H1 (cell line): ENCODE measurements around the gene CBX2. TPM values are rescaled to one million over a fixed set of nuclear protein-coding genes. Genes with fewer than 3 reads are reported as not detected.
A peak's percentile ranks its signal among the peaks of the same experiment; 100 is the strongest.

Experiments used
- CTCF ChIA-PET: fragments of 300-600 bp; sonication (Branson Sonifier 250); formaldehyde crosslinking; loops from one replicate; lab custom pipeline; 2021; ENCODE audit not compliant: partially characterized antibody; lab: Charles Lee
- POLR2A ChIA-PET: fragments of 300-600 bp; sonication (Branson Sonifier 250); formaldehyde crosslinking; loops from one replicate; lab custom pipeline; 2021; ENCODE audit warnings: inconsistent platforms; ENCODE audit not compliant: partially characterized antibody; lab: Charles Lee
- DNase-seq, 2 experiments: peaks; one replicate each; pipeline versions ENCODE4 v3.0.0 to v3.0.0-alpha.2; 2010 to 2022; ENCODE audit warnings: low spot score in 2 of 2, low read depth in 1 of 2, mixed read lengths in 1 of 2
- FAIRE-seq: peaks from 2 replicates; lab custom pipeline; 2011; peaks lifted over from hg19 to GRCh38; lab: Jason Lieb, UNC
- H2AFZ ChIP-seq: 2 replicates; pipeline ENCODE4 v1.8.1; 2012; ENCODE audit warnings: low read length, inconsistent platforms
- H2AK5ac ChIP-seq: 2 replicates; pipeline ENCODE4 v1.6.1; 2013; ENCODE audit warnings: low read depth, low read length
- H2BK120ac ChIP-seq: replicated peaks from 2 replicates; pipeline ENCODE3; 2013; ENCODE audit warnings: low read depth, low read length, inconsistent platforms
- H2BK12ac ChIP-seq: 2 replicates; pipeline ENCODE4 v1.6.1; 2013; ENCODE audit warnings: low read depth, low read length
- H2BK15ac ChIP-seq: 2 replicates; pipeline ENCODE4 v1.6.1; 2013; ENCODE audit warnings: low read length
- H2BK20ac ChIP-seq: 2 replicates; pipeline ENCODE4 v1.6.1; 2013; ENCODE audit warnings: low read length
- H2BK5ac ChIP-seq: 2 replicates; pipeline ENCODE4 v1.6.1; 2013; ENCODE audit warnings: low read depth, low read length
- H3K14ac ChIP-seq: 2 replicates; pipeline ENCODE4 v1.6.1; 2013; ENCODE audit warnings: inconsistent platforms; ENCODE audit not compliant: insufficient read length
- H3K18ac ChIP-seq: 2 replicates; pipeline ENCODE4 v1.6.1; 2013; ENCODE audit warnings: low read length; ENCODE audit errors: extremely low read depth
- H3K23ac ChIP-seq: 2 replicates; pipeline ENCODE4 v1.6.1; 2013; ENCODE audit warnings: inconsistent platforms; ENCODE audit not compliant: insufficient read length
- H3K23me2 ChIP-seq: 2 replicates; pipeline ENCODE4 v1.6.1; 2013; ENCODE audit warnings: low read depth, low read length
- H3K27ac ChIP-seq: 2 replicates; pipeline ENCODE4 v1.6.1; 2011; ENCODE audit warnings: low read depth, low read length, inconsistent platforms
- H3K27me3 ChIP-seq, 4 experiments: replicated peaks in 1 of 4; 1 replicate in 1 of 4; 2 replicates in 3 of 4; pipeline versions ENCODE4 v1.6.1 to v1.8.1; 2011 to 2013; ENCODE audit warnings: low read length in 3 of 4, mild to moderate bottlenecking in 3 of 4, inconsistent platforms in 2 of 4, mixed read lengths in 2 of 4, moderate library complexity in 1 of 4; ENCODE audit not compliant: control insufficient read depth in 3 of 4, insufficient read depth in 3 of 4; ENCODE audit errors: extremely low read depth in 1 of 4
- H3K36me3 ChIP-seq, 4 experiments: 2 replicates each; pipeline versions ENCODE4 v1.6.1 to v1.8.1; 2011 to 2013; ENCODE audit warnings: mild to moderate bottlenecking in 4 of 4, low read length in 3 of 4, moderate library complexity in 2 of 4, control low read depth in 1 of 4, inconsistent platforms in 1 of 4; ENCODE audit not compliant: insufficient read depth in 4 of 4, control insufficient read depth in 2 of 4
- H3K4ac ChIP-seq: replicated peaks from 2 replicates; pipeline ENCODE3; 2013; ENCODE audit warnings: low read length, low read depth, mixed read lengths, inconsistent platforms; ENCODE audit not compliant: insufficient read length
- H3K4me1 ChIP-seq, 4 experiments: replicated peaks in 1 of 4; 1 replicate in 1 of 4; 2 replicates in 3 of 4; pipeline versions ENCODE4 v1.6.1 to v1.8.1; 2011 to 2013; ENCODE audit warnings: low read length in 3 of 4, inconsistent platforms in 2 of 4, mixed read lengths in 1 of 4; ENCODE audit not compliant: insufficient read depth in 4 of 4, control insufficient read depth in 3 of 4
- H3K4me2 ChIP-seq, 2 experiments: 2 replicates each; pipeline versions ENCODE4 v1.6.1 to v1.8.1; 2011 to 2013; ENCODE audit warnings: low read depth in 2 of 2, low read length in 2 of 2, control low read depth in 1 of 2, inconsistent platforms in 1 of 2, mild to moderate bottlenecking in 1 of 2; ENCODE audit not compliant: insufficient read depth in 1 of 2
- H3K4me3 ChIP-seq, 4 experiments: fragments of 200-600, 300-600 bp in 1 of 4; sonication (generic), shearing (Covaris generic), sonication (Bioruptor Twin) in 1 of 4; 2 replicates each; pipeline versions ENCODE4 v1.5.1 to v1.8.1; 2011 to 2016; ENCODE audit warnings: low read length in 4 of 4, low read depth in 3 of 4, control low read depth in 2 of 4, inconsistent platforms in 2 of 4, mild to moderate bottlenecking in 2 of 4, mixed read lengths in 1 of 4, moderate library complexity in 1 of 4; ENCODE audit not compliant: insufficient read depth in 2 of 4; ENCODE audit errors: extremely low read depth in 1 of 4
- H3K56ac ChIP-seq: replicated peaks from 2 replicates; pipeline ENCODE3; 2013; ENCODE audit warnings: low read depth, mild to moderate bottlenecking, mixed read lengths, low read length, inconsistent platforms; ENCODE audit not compliant: insufficient read length
- H3K79me1 ChIP-seq: 2 replicates; pipeline ENCODE4 v1.6.1; 2013; ENCODE audit warnings: low read depth, low read length, control low read depth
- H3K79me2 ChIP-seq, 2 experiments: 2 replicates each; pipeline versions ENCODE4 v1.6.1 to v1.8.1; 2012 to 2013; ENCODE audit warnings: low read length in 2 of 2, mild to moderate bottlenecking in 2 of 2, inconsistent platforms in 1 of 2; ENCODE audit not compliant: insufficient read depth in 2 of 2, control insufficient read depth in 1 of 2
- H3K9ac ChIP-seq, 4 experiments: replicated peaks in 1 of 4; 1 replicate in 1 of 4; 2 replicates in 3 of 4; pipeline versions ENCODE4 v1.6.1 to v1.8.1; 2011 to 2013; ENCODE audit warnings: low read depth in 3 of 4, low read length in 3 of 4, control low read depth in 2 of 4, mild to moderate bottlenecking in 2 of 4, moderate library complexity in 2 of 4, inconsistent platforms in 1 of 4; ENCODE audit errors: extremely low read depth in 1 of 4
- H3K9me3 ChIP-seq, 2 experiments: 2 replicates each; pipeline versions ENCODE4 v1.6.1 to v1.8.1; 2012 to 2013; ENCODE audit warnings: mild to moderate bottlenecking in 2 of 2, moderate library complexity in 2 of 2, control low read depth in 1 of 2, inconsistent platforms in 1 of 2, low read depth in 1 of 2, low read length in 1 of 2, mixed read lengths in 1 of 2; ENCODE audit not compliant: insufficient read depth in 2 of 2
- H4K20me1 ChIP-seq, 2 experiments: replicated peaks in 1 of 2; 2 replicates each; pipeline versions ENCODE3 to v1.8.1; 2011 to 2013; ENCODE audit warnings: inconsistent platforms in 2 of 2, low read length in 2 of 2, mild to moderate bottlenecking in 1 of 2; ENCODE audit not compliant: insufficient read depth in 2 of 2, control insufficient read depth in 1 of 2
- H4K5ac ChIP-seq: 2 replicates; pipeline ENCODE4 v1.6.1; 2013; ENCODE audit warnings: low read length, low read depth, mixed read lengths, inconsistent platforms; ENCODE audit not compliant: insufficient read length
- H4K8ac ChIP-seq: 2 replicates; pipeline ENCODE4 v1.8.0; 2013; ENCODE audit warnings: mild to moderate bottlenecking, moderate library complexity, low read length, inconsistent platforms; ENCODE audit not compliant: insufficient read depth; ENCODE audit errors: extremely low read depth
- H4K91ac ChIP-seq: replicated peaks from 2 replicates; pipeline ENCODE3; 2013; ENCODE audit warnings: low read length, mixed read lengths, inconsistent platforms; ENCODE audit not compliant: insufficient read length
- E2F6 ChIP-seq: IDR thresholded peaks from 2 replicates; pipeline ENCODE4 v1.6.1; 2012; ENCODE audit warnings: inconsistent platforms
- POU5F1 ChIP-seq: IDR thresholded peaks from 2 replicates; pipeline ENCODE4 v1.6.1; 2011; ENCODE audit warnings: low read depth, mild to moderate bottlenecking, low read length, moderate library complexity
- WGBS, 2 experiments: shearing (Covaris generic) in 1 of 2; methylation state at CpG; one replicate each; pipeline versions ENCODE4 v1.1.6 to v1.1.7; 2013 to 2015; ENCODE audit warnings: low lambda C conversion rate in 2 of 2, mixed read lengths in 2 of 2, inconsistent platforms in 1 of 2, low coverage in 1 of 2, missing lambda C conversion rate in 1 of 2; ENCODE audit not compliant: insufficient replicate concordance in 2 of 2, insufficient coverage in 1 of 2, insufficient read length in 1 of 2; ENCODE audit errors: extremely low coverage in 1 of 2, missing lambda C conversion rate in 1 of 2; 5-methylcytosine and 5-hydroxymethylcytosine counted together
- polyA plus RNA-seq, 7 experiments: library from polyadenylated mRNA; depleted of rRNA in 3 of 7; stranded (reverse) in 5 of 7; unstranded in 2 of 7; fragments of >200 nt in 5 of 7; fragments of 200-250 nt in 2 of 7; gene quantifications; 1 replicate in 5 of 7; 2 replicates in 1 of 7; 4 replicates in 1 of 7; pipeline versions ENCODE4 v1.2.1 to v1.2.3, GENCODE V29; 2011 to 2013; ENCODE audit warnings: missing spikeins in 2 of 7, mixed read lengths in 2 of 7
- total RNA-seq: library from RNA; stranded (reverse); fragmentation: NEBNext Ultra II Directional; extraction: Animal tissue kit (Norgen Biotek cat#: 25700); gene quantifications from 2 replicates; pipeline ENCODE4 v1.2.1, GENCODE V29; 2021

The CBX2 gene
- total and polyA plus RNA-seq, 2 of the 8 experiments (the other 6 are each of a cell fraction or from before 2014, with no cell fraction given), result 64.3 to 83.9 TPM

- Histone ChIP-seq H2AK5ac (no peak overlapping the region), H2BK15ac (no peak overlapping the region), H2BK12ac (no peak overlapping the region), H3K4me1 (peaks cover 0 to 4% (median 2%) of the 10 kb centered on the region in 4 experiments; a peak in 2 of 7 replicates), H3K18ac (no peak overlapping the region), H3K4me3 (no peak overlapping the region), H3K27ac (no peak overlapping the region), H3K79me2 (no peaks in the 10 kb centered on the region), H3K56ac (no peak overlapping the region), H4K20me1 (peaks cover 0 to 3% of the 10 kb centered on the region in 2 experiments), H3K23me2 (no peaks in the 10 kb centered on the region; the same call in 1 of the 2 replicates), H2BK5ac (no peak overlapping the region), H3K36me3 (no peaks in the 10 kb centered on the region; a peak in 1 of 8 replicates), H4K91ac (no peak overlapping the region), H3K27me3 (peaks cover 18 to 77% (median 56%) of the 10 kb centered on the region in 4 experiments), H4K8ac (no peak overlapping the region; the same call in 1 of the 2 replicates), H3K9ac (no peak overlapping the region), H2BK120ac (no peak overlapping the region), H3K79me1 (no peaks in the 10 kb centered on the region), H3K4ac (no peak overlapping the region), H2BK20ac (no peak overlapping the region), H2AFZ (no peak overlapping the region), H3K14ac (no peak overlapping the region), H4K5ac (no peak overlapping the region), H3K9me3 (no peaks in the 10 kb centered on the region; a peak in 1 of 4 replicates), H3K23ac (no peak overlapping the region), H3K4me2 (no peak overlapping the region)
- TF ChIP-seq POU5F1, result no peak
- peak; percentile 76 for TF ChIP-seq E2F6
- DNase-seq (no peak), FAIRE-seq (no peak)
- ChIA-PET POLR2A (interaction anchor here (1.4 to 24.0 kb wide), 4 partner anchors 8 to 16 kb away, joined by 3 to 374 read pairs (median 190); no protein-coding TSS in a partner anchor), CTCF (interaction anchor here (1.0 to 24.7 kb wide), 7 partner anchors 12 to 93 kb away, joined by 3 to 576 read pairs (median 5); partner anchors contain the start of gene CBX8)
- WGBS, 2 experiments, result 96% methylated on average over 17 of the region's 17 CpGs; no CpG with 5 or more reads in 1 of the 2 experiments
Measured at GRCh38 chr17:79822583-79823124, 44.7 kb downstream of the CBX2 start.
